ENCODE results near the gene TCF3.

GRCh38 chr19:1636325-1637236, 15.8 kb downstream of the TCF3 start:
- no peak for TF ChIP-seq CTCF (IDR thresholded peaks at IDR 0.05)
- TF ChIP-seq POLR2A (IDR thresholded peaks at IDR 0.05): no peak
